Activated T-cell treated with anti-CD3 and anti-CD28 coated beads, Interleukin-2, amount 50 U/mL, for 1 hour (primary cell): Measurements from ENCODE around the gene CDC34.
"Not testable (repeated sequence)": the region's sequence is repeated elsewhere in the genome, so short reads cannot be mapped to it uniquely, and the experiment has no call there.

Source experiments
- DNase-seq: peaks from one replicate; pipeline ENCODE4 v3.0.0-alpha.2; 2020

The CDC34 gene

GRCh38 chr19:574658-575526, 43.3 kb downstream of the CDC34 start:
- DNase-seq = no peak

GRCh38 chr19:575527-576506, 44.3 kb downstream of the CDC34 start:
- DNase-seq = peak; percentile 17

- DNase-seq = peak; percentile 14
Observed at GRCh38 chr19:576768-577438, 45.3 kb downstream of the CDC34 start.

GRCh38 chr19:577439-578392, 46.2 kb downstream of the CDC34 start:
- no peak for DNase-seq

- DNase-seq = peak; percentile 15
Observed at GRCh38 chr19:579111-579841, 47.7 kb downstream of the CDC34 start.

- DNase-seq = no peak
Observed at GRCh38 chr19:579842-580155, 48.2 kb downstream of the CDC34 start.

- DNase-seq = no peak
Observed at GRCh38 chr19:580274-580835, 48.8 kb downstream of the CDC34 start.

GRCh38 chr19:581399-582111, 50.0 kb downstream of the CDC34 start:
- DNase-seq = peak; percentile 14

- no peak for DNase-seq
Observed at GRCh38 chr19:582497-583197, 51.1 kb downstream of the CDC34 start.

- DNase-seq = peak; percentile 18
Observed at GRCh38 chr19:583198-583967, 51.8 kb downstream of the CDC34 start.

- no peak for DNase-seq
Observed at GRCh38 chr19:583968-584239, 52.3 kb downstream of the CDC34 start.

- DNase-seq = peak; percentile 79
Observed at GRCh38 chr19:584240-585001, 52.9 kb downstream of the CDC34 start.

- not testable (repeated sequence) for DNase-seq
Observed at GRCh38 chr19:585146-585545, 53.6 kb downstream of the CDC34 start.

- no peak for DNase-seq
Observed at GRCh38 chr19:585551-586110, 54.1 kb downstream of the CDC34 start.

GRCh38 chr19:588093-588740, 56.7 kb downstream of the CDC34 start:
- peak; percentile 68 for DNase-seq

GRCh38 chr19:588741-589692, 57.5 kb downstream of the CDC34 start:
- peak; percentile 41 for DNase-seq
